ENCODE data around the gene GAS7. TPM values are rescaled to one million over a fixed set of nuclear protein-coding genes. Genes with fewer than 3 reads are reported as not detected.

Gene GAS7
- total RNA-seq, 4 donors from 2014 or later: 242 to 309 (median 264) TPM

GRCh38 chr17:10147761-10148415 lies 50.5 kb downstream of the GAS7 start:
- Histone ChIP-seq H3K4me3 (no peak overlapping the region), H3K36me3 (no peaks in the 10 kb centered on the region), H3K9me3 (no peaks in the 10 kb centered on the region), H3K27ac (no peak overlapping the region), H3K4me1 (peaks cover 0 to 30% (median 2%) of the 10 kb centered on the region in 4 donors), H3K27me3 (no peaks in the 10 kb centered on the region)
- no peak for DNase-seq (ENCODE audit: low spot score in 2 of 2)
- WGBS, 2 donors: 75 to 77% methylated on average over 8 of the region's 8 CpGs
- TF ChIP-seq EP300 (IDR thresholded peaks at IDR 0.05): no peak
- no peak for TF ChIP-seq CTCF (IDR thresholded peaks at IDR 0.05)
- TF ChIP-seq POLR2A (IDR thresholded peaks at IDR 0.05): no peak

DNA sequence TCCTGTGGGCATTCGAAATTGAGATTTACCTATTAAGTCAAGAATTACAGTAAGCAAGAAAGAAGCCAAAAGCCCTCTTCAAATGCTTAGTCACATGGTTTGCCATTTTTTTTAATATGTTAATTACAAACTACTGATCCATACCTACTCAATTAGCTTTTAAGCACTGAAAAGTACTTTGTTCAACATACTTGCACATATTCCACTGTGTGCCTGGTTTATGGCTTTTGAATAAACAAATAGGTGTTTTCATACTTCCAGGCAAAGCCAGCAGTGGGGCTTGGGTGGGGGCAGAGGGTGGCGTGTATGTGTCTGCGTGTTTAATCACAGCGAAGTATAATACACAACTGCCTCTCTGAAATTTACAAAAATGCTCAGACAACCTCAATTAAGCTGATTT lies 51.4 kb downstream of the GAS7 start:
- Histone ChIP-seq H3K27ac (no peak overlapping the region), H3K9me3 (no peaks in the 10 kb centered on the region), H3K4me3 (no peak overlapping the region), H3K36me3 (no peaks in the 10 kb centered on the region), H3K4me1 (peaks cover 0 to 29% (median 2%) of the 10 kb centered on the region in 4 donors), H3K27me3 (no peaks in the 10 kb centered on the region)
- DNase-seq (ENCODE audit: low spot score in 2 of 2): no peak
- WGBS, 2 donors: 86 to 90% methylated on average over 4 of the region's 4 CpGs
- TF ChIP-seq EP300 (IDR thresholded peaks at IDR 0.05) (no peak), POLR2A (IDR thresholded peaks at IDR 0.05) (no peak), CTCF (IDR thresholded peaks at IDR 0.05) (no peak)

GRCh38 chr17:10144982-10145381 lies 53.4 kb downstream of the GAS7 start:
- no peak overlapping the region for H3K4me3 ChIP-seq
- 60 to 64% methylated on average over 7 of the region's 7 CpGs for WGBS, 2 donors
- TF ChIP-seq POLR2A (IDR thresholded peaks at IDR 0.05): no peak
- TF ChIP-seq CTCF (IDR thresholded peaks at IDR 0.05): no peak
- TF ChIP-seq EP300 (IDR thresholded peaks at IDR 0.05): no peak
- no peaks in the 10 kb centered on the region for H3K9me3 ChIP-seq
- no peak for DNase-seq (ENCODE audit: low spot score in 2 of 2)
- H3K4me1 ChIP-seq: peaks cover 0 to 11% (median 0%) of the 10 kb centered on the region in 4 donors
- no peaks in the 10 kb centered on the region for H3K36me3 ChIP-seq
- no peak overlapping the region for H3K27ac ChIP-seq
- H3K27me3 ChIP-seq: no peaks in the 10 kb centered on the region

GRCh38 chr17:10144456-10144855 lies 54.0 kb downstream of the GAS7 start:
- no peaks in the 10 kb centered on the region for H3K27me3 ChIP-seq
- no peak for DNase-seq (ENCODE audit: low spot score in 2 of 2)
- TF ChIP-seq POLR2A (IDR thresholded peaks at IDR 0.05) (no peak), EP300 (IDR thresholded peaks at IDR 0.05) (no peak), CTCF (IDR thresholded peaks at IDR 0.05) (no peak)
- H3K4me3 ChIP-seq: no peak overlapping the region
- no peaks in the 10 kb centered on the region for H3K36me3 ChIP-seq
- WGBS, 2 donors: 90 to 94% methylated on average over 6 of the region's 6 CpGs
- no peaks in the 10 kb centered on the region for H3K9me3 ChIP-seq
- no peak overlapping the region for H3K27ac ChIP-seq
- H3K4me1 ChIP-seq: peaks cover 0 to 7% (median 0%) of the 10 kb centered on the region in 4 donors

DNA sequence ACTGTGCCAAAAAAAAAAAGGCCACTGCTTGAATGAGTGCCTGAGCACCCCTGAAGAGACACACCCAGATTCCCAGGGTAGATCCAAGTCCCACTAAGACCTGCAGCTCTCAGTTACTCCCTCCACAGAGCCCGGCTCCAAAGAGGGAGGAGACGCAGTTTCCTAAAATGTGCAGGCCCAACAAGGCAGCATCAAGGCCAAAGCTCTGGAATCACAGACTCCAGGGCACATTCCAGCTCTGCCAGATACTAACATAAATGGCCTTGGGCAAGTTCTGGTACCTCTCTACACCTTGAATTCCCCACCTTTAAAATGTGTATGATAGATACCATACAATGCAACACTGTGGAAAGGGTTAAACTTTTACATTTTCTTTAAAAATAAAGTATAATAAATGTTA lies 57.0 kb downstream of the GAS7 start:
- Histone ChIP-seq H3K27ac (no peak overlapping the region), H3K4me1 (peaks cover 0 to 13% (median 0%) of the 10 kb centered on the region in 4 donors), H3K4me3 (no peak overlapping the region), H3K9me3 (no peaks in the 10 kb centered on the region), H3K27me3 (no peaks in the 10 kb centered on the region), H3K36me3 (no peaks in the 10 kb centered on the region)
- 95 to 100% methylated on average over 2 of the region's 2 CpGs for WGBS, 2 donors
- TF ChIP-seq POLR2A (IDR thresholded peaks at IDR 0.05) (no peak), CTCF (IDR thresholded peaks at IDR 0.05) (no peak), EP300 (IDR thresholded peaks at IDR 0.05) (no peak)
- no peak for DNase-seq (ENCODE audit: low spot score in 2 of 2)

Data from tibial nerve (tissue), 4 donors.